ENCODE results near the gene CPNE4.

Gene CPNE4

GRCh38 chr3:131995891-131996290, 38.9 kb downstream of the CPNE4 start:
- H3K4me2 ChIP-seq (ENCODE audit: low read depth, low read length), result no peak overlapping the region

GRCh38 chr3:131989318-131989717, 45.5 kb downstream of the CPNE4 start:
- Histone ChIP-seq H3K36me3 (replicated peaks; ENCODE audit: insufficient read depth, low read length) (no peaks in the 10 kb centered on the region), H3K9me2 (replicated peaks; ENCODE audit: insufficient read depth, low read length) (no peaks in the 10 kb centered on the region), H3K9ac (ENCODE audit: low read length) (no peak overlapping the region), H3K79me2 (ENCODE audit: low read length) (no peaks in the 10 kb centered on the region), H3K4me1 (ENCODE audit: low read length) (no peaks in the 10 kb centered on the region), H3K4me2 (ENCODE audit: low read depth, low read length) (no peak overlapping the region), H3K27me3 (replicated peaks; ENCODE audit: insufficient read depth, low read length) (no peaks in the 10 kb centered on the region), H4K20me1 (ENCODE audit: insufficient read depth, low read length) (no peaks in the 10 kb centered on the region), H2AFZ (ENCODE audit: low read length) (no peak overlapping the region), H3K4me3 (ENCODE audit: low read length) (no peak overlapping the region), H3K9me3 (replicated peaks; ENCODE audit: insufficient read depth, low read length) (no peaks in the 10 kb centered on the region), H3K27ac (ENCODE audit: low read length) (no peak overlapping the region), H3F3A (ENCODE audit: insufficient read depth, low read length) (no peaks in the 10 kb centered on the region)
- no peak for DNase-seq
- TF ChIP-seq CTCF (IDR thresholded peaks at IDR 0.05; ENCODE audit: low read length) (no peak), EZH2 (optimal IDR thresholded peaks at IDR 0.05; ENCODE audit: low read depth, low read length) (no peak), EZH2phosphoT487 (IDR thresholded peaks at IDR 0.05; ENCODE audit: low read length) (no peak)

More at GRCh38 chr3:131995891-131996290, 38.9 kb downstream of the CPNE4 start:
- H3K36me3 ChIP-seq (replicated peaks; ENCODE audit: insufficient read depth, low read length), result no peaks in the 10 kb centered on the region
- H3K4me3 ChIP-seq (ENCODE audit: low read length), result no peak overlapping the region
- no peak for TF ChIP-seq CTCF (IDR thresholded peaks at IDR 0.05; ENCODE audit: low read length)
- TF ChIP-seq EZH2 (optimal IDR thresholded peaks at IDR 0.05; ENCODE audit: low read depth, low read length), result no peak
- no peak for TF ChIP-seq EZH2phosphoT487 (IDR thresholded peaks at IDR 0.05; ENCODE audit: low read length)
- no peaks in the 10 kb centered on the region for H3K27me3 ChIP-seq (replicated peaks; ENCODE audit: insufficient read depth, low read length)
- H3K4me1 ChIP-seq (ENCODE audit: low read length), result no peaks in the 10 kb centered on the region
- H3K27ac ChIP-seq (ENCODE audit: low read length), result no peak overlapping the region
- H3K9ac ChIP-seq (ENCODE audit: low read length), result no peak overlapping the region
- H3K9me3 ChIP-seq (replicated peaks; ENCODE audit: insufficient read depth, low read length), result no peaks in the 10 kb centered on the region
- H3K9me2 ChIP-seq (replicated peaks; ENCODE audit: insufficient read depth, low read length), result no peaks in the 10 kb centered on the region
- H3K79me2 ChIP-seq (ENCODE audit: low read length), result no peaks in the 10 kb centered on the region
- H2AFZ ChIP-seq (ENCODE audit: low read length), result no peak overlapping the region
- no peaks in the 10 kb centered on the region for H4K20me1 ChIP-seq (ENCODE audit: insufficient read depth, low read length)
- DNase-seq, result no peak
- no peaks in the 10 kb centered on the region for H3F3A ChIP-seq (ENCODE audit: insufficient read depth, low read length)

- no peak for TF ChIP-seq CTCF (IDR thresholded peaks at IDR 0.05; ENCODE audit: low read length)
- no peak for TF ChIP-seq EZH2phosphoT487 (IDR thresholded peaks at IDR 0.05; ENCODE audit: low read length)
- no peak for TF ChIP-seq EZH2 (optimal IDR thresholded peaks at IDR 0.05; ENCODE audit: low read depth, low read length)
- H3K27ac ChIP-seq (ENCODE audit: low read length), result no peak overlapping the region
These were observed 46.6 kb downstream of the CPNE4 start for GRCh38 chr3:131988209-131988608.

More at GRCh38 chr3:131988209-131988608, 46.6 kb downstream of the CPNE4 start:
- Histone ChIP-seq H4K20me1 (ENCODE audit: insufficient read depth, low read length) (no peaks in the 10 kb centered on the region), H3K4me1 (ENCODE audit: low read length) (no peaks in the 10 kb centered on the region), H3K27me3 (replicated peaks; ENCODE audit: insufficient read depth, low read length) (no peaks in the 10 kb centered on the region), H3F3A (ENCODE audit: insufficient read depth, low read length) (no peaks in the 10 kb centered on the region), H3K4me2 (ENCODE audit: low read depth, low read length) (no peak overlapping the region), H3K9me2 (replicated peaks; ENCODE audit: insufficient read depth, low read length) (no peaks in the 10 kb centered on the region), H3K9ac (ENCODE audit: low read length) (no peak overlapping the region), H2AFZ (ENCODE audit: low read length) (no peak overlapping the region), H3K79me2 (ENCODE audit: low read length) (no peaks in the 10 kb centered on the region), H3K4me3 (ENCODE audit: low read length) (no peak overlapping the region), H3K9me3 (replicated peaks; ENCODE audit: insufficient read depth, low read length) (no peaks in the 10 kb centered on the region), H3K36me3 (replicated peaks; ENCODE audit: insufficient read depth, low read length) (no peaks in the 10 kb centered on the region)
- no peak for DNase-seq
